GM19324 (cell line): ENCODE results near the gene MED7.
A peak's percentile ranks its signal among the peaks of the same experiment; 100 is the strongest.
"Not testable (repeated sequence)": the region's sequence is repeated elsewhere in the genome, so short reads cannot be mapped to it uniquely, and the experiment has no call there.

Experiments used
- ATAC-seq: cut with Tn5 transposase; IDR thresholded peaks from one replicate; pipeline ENCODE4 v1.9.1; 2021; ENCODE audit warnings: mild to moderate bottlenecking, moderate library complexity; ENCODE audit not compliant: unreplicated experiment, low FRiP score

Gene MED7

GRCh38 chr5:157142317-157143126, at the start of gene MED7:
Gene MED7, minus strand, starts transcription at chr5:157142865. Its CDS starts 3,434 bp downstream, at chr5:157139431.
- ATAC-seq: peak; percentile 100

GRCh38 chr5:157189223-157189622, 46.6 kb upstream of the MED7 start:
- no peak for ATAC-seq

GRCh38 chr5:157188270-157188669, 45.6 kb upstream of the MED7 start:
- ATAC-seq: no peak

- ATAC-seq: no peak
These were observed 44.5 kb upstream of the MED7 start for GRCh38 chr5:157187046-157187754.

- no peak for ATAC-seq
These were observed 43.8 kb upstream of the MED7 start for GRCh38 chr5:157186309-157187045.

GRCh38 chr5:157185122-157185521, 42.5 kb upstream of the MED7 start:
- ATAC-seq: not testable (repeated sequence)

GRCh38 chr5:157184117-157184670, 41.5 kb upstream of the MED7 start:
- ATAC-seq: no peak

GRCh38 chr5:157182143-157182757, 39.6 kb upstream of the MED7 start:
- no peak for ATAC-seq

GRCh38 chr5:157180374-157181264, 38.0 kb upstream of the MED7 start, which contains the start of gene ITK:
Gene ITK, plus strand, starts transcription at chr5:157180840. Its CDS starts 138 bp downstream, at chr5:157180978.
- ATAC-seq: no peak

- no peak for ATAC-seq
These were observed 36.3 kb upstream of the MED7 start for GRCh38 chr5:157178966-157179365.

- ATAC-seq: no peak
These were observed 35.3 kb upstream of the MED7 start for GRCh38 chr5:157177953-157178352.

GRCh38 chr5:157175071-157175612, 32.5 kb upstream of the MED7 start:
- ATAC-seq: no peak

- peak; percentile 99 for ATAC-seq
These were observed 29.7 kb upstream of the MED7 start for GRCh38 chr5:157172403-157172802.

- ATAC-seq: no peak
These were observed 25.6 kb upstream of the MED7 start for GRCh38 chr5:157168286-157168685.

- no peak for ATAC-seq
These were observed 24.6 kb upstream of the MED7 start for GRCh38 chr5:157167214-157167621.

GRCh38 chr5:157166214-157167213, 23.8 kb upstream of the MED7 start, which contains the start of gene GARIN3:
Gene GARIN3, minus strand, starts transcription at chr5:157166264. Its CDS starts 96 bp downstream, at chr5:157166168.
- no peak for ATAC-seq

GRCh38 chr5:157165668-157166067, 23.0 kb upstream of the MED7 start:
- ATAC-seq: no peak

- no peak for ATAC-seq
These were observed 22.6 kb upstream of the MED7 start for GRCh38 chr5:157165261-157165660.
